Astrocyte (in vitro differentiated cells and primary cell): Measurements from ENCODE around the gene HMGB3.

ENCODE experiments used
- EZH2 ChIP-seq: IDR thresholded peaks from 2 replicates; pipeline ENCODE4 v1.6.1; 2012; ENCODE audit warnings: mild to moderate bottlenecking, low read length, inconsistent platforms; ENCODE audit not compliant: insufficient read depth
- TF ChIP-seq, protein P1 (sequence below): IDR thresholded peaks from 2 replicates; pipeline ENCODE4 v1.5.1; 2011; ENCODE audit warnings: low read depth, mild to moderate bottlenecking, inconsistent platforms, low read length, moderate library complexity; ENCODE audit not compliant: insufficient read depth

GRCh38 chrX:151000861-151001331 lies 17.8 kb downstream of the HMGB3 start:
- TF ChIP-seq, protein P1, sequence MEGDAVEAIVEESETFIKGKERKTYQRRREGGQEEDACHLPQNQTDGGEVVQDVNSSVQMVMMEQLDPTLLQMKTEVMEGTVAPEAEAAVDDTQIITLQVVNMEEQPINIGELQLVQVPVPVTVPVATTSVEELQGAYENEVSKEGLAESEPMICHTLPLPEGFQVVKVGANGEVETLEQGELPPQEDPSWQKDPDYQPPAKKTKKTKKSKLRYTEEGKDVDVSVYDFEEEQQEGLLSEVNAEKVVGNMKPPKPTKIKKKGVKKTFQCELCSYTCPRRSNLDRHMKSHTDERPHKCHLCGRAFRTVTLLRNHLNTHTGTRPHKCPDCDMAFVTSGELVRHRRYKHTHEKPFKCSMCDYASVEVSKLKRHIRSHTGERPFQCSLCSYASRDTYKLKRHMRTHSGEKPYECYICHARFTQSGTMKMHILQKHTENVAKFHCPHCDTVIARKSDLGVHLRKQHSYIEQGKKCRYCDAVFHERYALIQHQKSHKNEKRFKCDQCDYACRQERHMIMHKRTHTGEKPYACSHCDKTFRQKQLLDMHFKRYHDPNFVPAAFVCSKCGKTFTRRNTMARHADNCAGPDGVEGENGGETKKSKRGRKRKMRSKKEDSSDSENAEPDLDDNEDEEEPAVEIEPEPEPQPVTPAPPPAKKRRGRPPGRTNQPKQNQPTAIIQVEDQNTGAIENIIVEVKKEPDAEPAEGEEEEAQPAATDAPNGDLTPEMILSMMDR, result no peak
- TF ChIP-seq EZH2, result no peak
